HG03520 (cell line): ENCODE measurements around the gene PARD6A.

Experiments used
- ATAC-seq: cut with Tn5 transposase; IDR thresholded peaks from one replicate; pipeline ENCODE4 v1.9.1; 2021; ENCODE audit warnings: mild to moderate bottlenecking, moderate library complexity; ENCODE audit not compliant: unreplicated experiment

The PARD6A gene

DNA sequence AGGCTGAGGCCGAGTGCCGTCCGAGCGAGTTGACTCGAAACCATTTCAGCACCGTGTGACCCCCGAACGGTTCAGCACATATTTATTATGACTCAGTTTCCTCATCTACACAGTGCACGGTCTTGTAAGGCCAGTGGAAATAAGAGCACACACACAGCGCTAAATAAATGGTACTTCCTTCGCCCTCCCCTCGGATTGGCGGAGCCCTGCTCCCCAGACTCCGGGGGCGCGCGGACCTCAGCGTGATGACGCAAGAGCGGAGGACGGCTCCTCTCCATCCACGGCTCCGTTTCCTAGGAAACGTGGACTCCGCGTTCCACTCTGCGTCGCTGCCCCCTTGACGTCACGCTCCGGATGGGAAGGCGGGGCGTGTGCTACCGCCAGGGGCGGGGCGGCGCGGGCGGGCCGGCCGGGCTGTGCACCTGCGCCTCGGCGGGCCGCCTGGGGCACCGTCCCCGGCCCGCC is at the start of gene PARD6A:
PARD6A (plus strand) TSS at position 397 of the 465 bp plus-strand sequence. CDS start 79 bp downstream, outside the sequence.
- peak; percentile 65 for ATAC-seq

DNA sequence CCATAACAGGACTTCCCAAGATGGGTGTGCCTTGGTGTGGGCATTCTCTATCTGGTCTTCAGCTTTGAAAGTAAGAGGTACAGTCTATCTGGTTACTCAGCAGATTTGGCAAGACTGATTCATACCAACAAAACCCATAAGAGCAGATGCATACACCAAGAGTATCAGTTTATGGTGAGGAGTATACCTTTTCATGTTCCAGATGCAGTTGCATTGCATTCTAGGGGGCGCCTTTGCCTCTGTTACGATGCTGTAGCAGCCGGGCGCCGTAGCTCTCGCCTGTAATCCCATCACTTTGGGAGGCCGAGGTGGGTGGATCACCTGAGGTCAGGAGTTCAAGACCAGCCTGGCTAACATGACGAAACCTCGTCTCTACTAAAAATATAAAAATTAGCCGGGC is 47.0 kb upstream of the PARD6A start:
- ATAC-seq: no peak

DNA sequence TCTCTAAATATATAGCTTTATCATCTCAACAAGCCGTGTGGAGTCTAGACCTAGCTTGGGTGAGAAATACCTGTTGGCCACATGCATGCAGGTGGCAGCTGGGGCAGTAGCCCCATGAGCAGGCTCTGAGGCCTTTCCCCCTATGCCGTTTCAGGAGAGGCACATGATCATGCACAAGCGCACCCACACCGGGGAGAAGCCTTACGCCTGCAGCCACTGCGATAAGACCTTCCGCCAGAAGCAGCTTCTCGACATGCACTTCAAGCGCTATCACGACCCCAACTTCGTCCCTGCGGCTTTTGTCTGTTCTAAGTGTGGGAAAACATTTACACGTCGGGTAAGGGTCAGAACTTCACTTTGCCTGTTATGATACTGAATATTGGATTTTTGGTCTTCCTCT is 32.5 kb upstream of the PARD6A start:
- no peak for ATAC-seq

DNA sequence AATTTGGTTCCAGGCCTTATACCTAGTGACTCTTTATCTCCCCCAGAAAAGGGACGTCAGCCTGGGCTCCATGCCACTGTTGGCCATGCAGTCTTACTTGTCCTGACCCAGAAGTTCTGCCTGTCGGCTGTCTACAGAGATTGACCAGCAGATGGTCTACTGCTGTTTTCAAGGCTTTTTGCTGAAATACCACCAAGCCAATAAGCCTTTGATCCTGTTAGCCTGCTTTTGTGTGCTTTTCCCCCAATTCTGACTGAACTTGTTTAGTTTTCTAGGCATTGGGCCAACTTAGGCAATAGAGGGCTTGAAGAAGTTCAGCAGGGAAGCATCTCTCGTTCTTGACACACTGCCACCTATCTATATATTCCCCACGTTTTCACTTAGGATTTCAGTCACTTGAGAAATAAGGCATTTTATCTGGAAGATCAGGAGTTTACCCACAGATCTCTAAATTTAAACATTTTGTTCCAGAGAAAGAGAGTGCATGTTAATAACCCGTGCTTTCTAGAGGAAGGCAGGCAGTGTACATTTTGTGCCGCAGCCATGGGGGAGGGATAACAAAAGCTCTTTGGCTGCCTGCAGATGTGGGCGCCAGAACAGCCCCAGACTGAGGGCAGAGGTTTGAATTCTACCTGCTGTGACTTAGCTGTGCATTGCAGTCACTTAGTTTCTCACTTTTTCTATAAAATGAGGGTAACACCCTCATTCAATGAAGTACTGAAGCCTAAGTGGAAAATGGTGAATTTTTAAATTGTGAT is 28.2 kb upstream of the PARD6A start:
- no peak for ATAC-seq

GRCh38 chr16:67636713-67637112 is 24.0 kb upstream of the PARD6A start:
- no peak for ATAC-seq

DNA sequence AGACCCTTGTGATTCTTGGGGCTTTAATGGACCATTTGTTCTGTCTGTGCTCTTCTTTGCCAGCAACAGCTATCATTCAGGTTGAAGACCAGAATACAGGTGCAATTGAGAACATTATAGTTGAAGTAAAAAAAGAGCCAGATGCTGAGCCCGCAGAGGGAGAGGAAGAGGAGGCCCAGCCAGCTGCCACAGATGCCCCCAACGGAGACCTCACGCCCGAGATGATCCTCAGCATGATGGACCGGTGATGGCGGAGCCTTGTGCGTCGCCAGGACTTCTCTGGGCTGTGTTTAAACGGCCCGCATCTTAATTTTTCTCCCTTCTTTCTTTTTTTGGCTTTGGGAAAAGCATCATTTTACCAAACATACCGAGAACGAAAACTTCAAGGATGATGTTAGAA is 23.1 kb upstream of the PARD6A start:
- ATAC-seq: no peak

DNA sequence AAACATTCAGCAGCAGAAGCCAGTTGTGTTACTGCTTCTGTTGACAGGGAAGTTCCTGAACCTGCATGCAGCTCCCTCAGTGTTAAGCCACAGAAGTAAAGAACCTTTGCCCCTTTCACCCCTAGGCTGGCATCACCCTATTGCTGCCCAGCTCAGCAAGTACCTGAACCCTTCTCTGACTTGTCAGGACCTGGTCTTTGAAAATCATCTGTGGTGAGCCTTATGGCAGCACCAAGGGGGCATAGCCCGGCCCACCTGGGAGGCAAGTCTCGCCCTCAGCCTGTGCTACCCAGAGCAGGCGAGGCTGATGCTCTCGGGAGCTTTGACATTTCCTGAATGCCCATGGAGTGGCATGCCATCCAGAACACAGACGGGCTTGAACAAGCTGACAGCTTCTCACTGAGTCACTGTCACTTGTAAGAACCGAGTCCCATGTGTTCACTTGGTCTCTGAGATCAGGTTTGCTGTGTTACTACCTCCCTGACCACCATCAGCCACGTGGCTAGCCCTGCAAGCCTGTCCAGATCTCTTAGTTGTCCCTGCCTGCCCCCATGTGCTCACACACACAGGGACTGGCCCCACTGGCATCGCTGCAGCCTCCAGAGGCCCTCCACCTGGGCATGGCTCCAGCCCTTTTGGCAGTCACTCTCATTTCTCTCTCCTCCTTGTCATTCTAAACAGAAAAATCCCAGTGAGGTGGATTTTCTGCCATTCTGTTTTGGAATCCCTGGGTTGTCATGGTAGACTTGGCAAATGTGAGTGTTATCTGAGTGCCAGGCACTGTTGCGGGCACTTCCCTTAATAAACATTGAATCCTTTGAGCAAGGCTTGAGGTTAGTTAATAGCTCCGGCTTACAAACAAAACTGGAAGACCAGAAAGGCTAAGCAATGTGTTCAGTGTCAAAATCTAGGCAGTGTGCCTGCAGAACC is 18.7 kb upstream of the PARD6A start:
- ATAC-seq: no peak

DNA sequence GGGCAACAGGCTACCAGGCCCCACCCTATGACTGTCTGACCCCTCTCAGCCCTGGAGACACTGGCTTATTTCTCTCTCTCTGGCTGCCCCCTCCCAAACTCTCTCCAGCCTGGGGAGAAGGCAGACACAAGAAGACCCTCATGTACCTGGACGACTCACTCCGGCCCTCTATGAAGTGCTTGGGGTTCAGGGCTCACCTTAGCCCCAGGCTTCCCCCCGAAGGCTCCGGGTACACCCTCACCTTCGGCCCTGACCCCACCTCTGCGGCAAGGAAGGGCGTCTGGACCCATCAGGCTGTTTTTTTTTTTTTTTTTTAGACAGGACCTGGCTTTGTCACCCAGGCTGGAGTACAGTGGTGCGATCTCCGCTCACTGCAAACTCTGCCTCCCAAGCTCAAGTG is 16.7 kb upstream of the PARD6A start:
- ATAC-seq: no peak

GRCh38 chr16:67645397-67646121 is 15.2 kb upstream of the PARD6A start:
- no peak for ATAC-seq

DNA sequence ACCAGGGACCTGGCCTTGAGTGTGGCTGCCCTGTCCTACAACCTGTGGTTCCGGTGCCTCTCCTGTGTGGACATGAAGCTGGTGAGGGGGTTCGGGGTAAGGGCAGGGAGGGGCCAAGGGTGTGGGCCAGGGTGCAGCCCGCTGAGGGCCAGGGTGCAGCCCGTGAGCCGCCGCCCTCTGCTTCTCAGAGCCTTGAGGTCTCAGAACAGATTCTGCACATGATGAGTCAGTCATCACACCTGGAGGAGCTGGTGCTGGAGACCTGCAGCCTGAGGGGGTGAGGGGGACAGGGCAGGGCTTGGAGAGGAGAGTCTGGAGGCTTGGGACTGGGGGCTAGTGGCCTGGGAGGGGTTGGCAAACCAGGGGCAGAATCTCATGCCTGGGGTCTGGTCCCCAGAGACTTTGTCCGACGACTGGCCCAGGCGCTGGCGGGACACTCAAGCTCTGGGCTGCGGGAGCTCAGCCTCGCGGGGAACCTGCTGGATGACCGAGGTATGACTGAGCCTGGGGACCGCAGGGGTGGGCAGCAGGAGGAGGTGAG is 13.6 kb upstream of the PARD6A start:
- no peak for ATAC-seq

GRCh38 chr16:67647681-67648080 is 13.1 kb upstream of the PARD6A start:
- ATAC-seq: no peak

GRCh38 chr16:67648088-67648763 is 12.5 kb upstream of the PARD6A start:
- ATAC-seq: no peak

DNA sequence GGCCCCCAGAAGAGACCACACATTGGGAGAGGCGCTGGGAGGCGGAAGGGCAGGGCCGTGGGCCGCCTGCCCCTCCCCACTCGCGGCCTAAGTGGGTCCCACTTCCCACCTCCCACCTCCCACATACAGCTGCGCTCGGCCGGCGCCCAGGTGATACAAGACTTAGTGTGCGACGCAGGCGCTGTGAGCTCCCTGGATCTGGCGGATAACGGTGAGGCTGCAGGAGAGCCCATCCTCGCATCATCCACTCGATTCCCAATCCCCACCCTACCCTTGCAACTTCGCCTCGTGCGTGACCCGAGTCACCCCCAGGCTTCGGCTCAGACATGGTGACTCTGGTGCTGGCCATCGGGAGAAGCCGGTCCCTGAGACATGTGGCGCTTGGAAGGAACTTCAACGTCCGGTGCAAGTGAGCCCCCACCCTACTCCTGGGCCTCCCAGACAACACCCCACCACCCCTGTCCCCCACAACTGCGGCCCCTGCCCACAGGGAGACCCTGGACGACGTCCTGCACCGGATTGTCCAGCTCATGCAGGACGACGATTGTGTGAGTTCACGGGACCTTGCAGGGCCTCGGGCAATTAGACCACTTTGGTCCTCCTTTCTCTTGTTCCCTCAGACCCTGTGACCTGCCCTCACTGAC is 11.9 kb upstream of the PARD6A start:
- no peak for ATAC-seq

GRCh38 chr16:67649494-67649931 is 11.2 kb upstream of the PARD6A start:
- no peak for ATAC-seq

DNA sequence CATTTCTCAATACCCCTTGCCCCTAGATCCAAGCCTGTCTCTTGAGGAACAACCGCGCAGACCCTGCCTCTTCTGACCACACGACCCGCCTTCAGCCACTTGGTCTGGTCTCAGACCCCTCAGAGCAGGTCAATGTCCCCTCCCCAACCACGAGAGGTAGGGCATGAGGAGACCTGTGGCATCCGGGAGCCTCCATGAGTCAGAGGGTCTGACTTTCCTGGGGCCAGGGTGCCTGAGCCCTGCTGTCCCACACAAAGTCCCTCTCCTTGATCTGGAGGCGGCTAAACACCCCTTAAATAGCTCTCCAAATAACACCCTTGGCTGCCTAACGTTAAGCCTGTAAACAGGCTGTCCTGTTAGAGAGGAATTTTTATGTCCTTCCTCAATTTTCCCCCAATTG is 10.7 kb upstream of the PARD6A start:
- no peak for ATAC-seq

GRCh38 chr16:67651039-67651438 is 9.7 kb upstream of the PARD6A start:
- ATAC-seq: no peak

GRCh38 chr16:67651847-67652246 is 8.9 kb upstream of the PARD6A start:
- ATAC-seq: no peak

DNA sequence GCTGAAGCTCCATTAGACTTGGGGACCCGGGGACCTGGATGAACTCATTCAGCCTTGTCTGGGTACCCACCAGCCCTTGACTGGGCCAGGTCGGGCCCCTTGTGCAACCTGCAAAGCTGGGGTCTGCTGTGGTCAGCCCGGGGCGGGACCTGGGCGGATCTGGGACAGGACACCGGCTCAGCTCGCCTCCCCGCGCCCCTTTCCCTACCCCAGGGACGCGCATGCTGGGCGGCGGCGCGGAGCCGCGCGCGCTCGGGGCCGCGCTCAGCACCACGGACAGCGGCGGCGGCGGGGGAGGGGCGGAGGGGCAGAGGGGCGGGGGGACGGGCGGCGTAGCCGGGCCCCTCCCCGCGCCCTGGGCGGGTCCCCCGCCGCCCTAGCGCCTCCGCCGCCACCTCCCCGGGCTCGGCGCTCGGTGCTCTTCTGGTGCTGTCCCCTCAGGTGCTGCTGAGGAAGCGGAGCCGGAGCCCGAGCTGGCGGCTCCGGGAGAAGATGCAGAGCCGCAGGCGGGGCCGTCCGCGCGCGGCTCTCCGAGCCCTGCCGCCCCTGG is 8.1 kb upstream of the PARD6A start:
- ATAC-seq: no peak

- ATAC-seq: no peak
Measured at GRCh38 chr16:67653128-67653788, 7.5 kb upstream of the PARD6A start.
